Measurements from ENCODE around the gene RNF225.
"Not testable (repeated sequence)": the region's sequence is repeated elsewhere in the genome, so short reads cannot be mapped to it uniquely, and the experiment has no call there.

The RNF225 gene

GRCh38 chr19:58429745-58430144, 34.3 kb downstream of the RNF225 start:
- no peak overlapping the region for H3K4me3 ChIP-seq (ENCODE audit: control insufficient read depth, low read depth, low read length)
- no peak for DNase-seq (ENCODE audit: low read depth)
- TF ChIP-seq, protein P1, sequence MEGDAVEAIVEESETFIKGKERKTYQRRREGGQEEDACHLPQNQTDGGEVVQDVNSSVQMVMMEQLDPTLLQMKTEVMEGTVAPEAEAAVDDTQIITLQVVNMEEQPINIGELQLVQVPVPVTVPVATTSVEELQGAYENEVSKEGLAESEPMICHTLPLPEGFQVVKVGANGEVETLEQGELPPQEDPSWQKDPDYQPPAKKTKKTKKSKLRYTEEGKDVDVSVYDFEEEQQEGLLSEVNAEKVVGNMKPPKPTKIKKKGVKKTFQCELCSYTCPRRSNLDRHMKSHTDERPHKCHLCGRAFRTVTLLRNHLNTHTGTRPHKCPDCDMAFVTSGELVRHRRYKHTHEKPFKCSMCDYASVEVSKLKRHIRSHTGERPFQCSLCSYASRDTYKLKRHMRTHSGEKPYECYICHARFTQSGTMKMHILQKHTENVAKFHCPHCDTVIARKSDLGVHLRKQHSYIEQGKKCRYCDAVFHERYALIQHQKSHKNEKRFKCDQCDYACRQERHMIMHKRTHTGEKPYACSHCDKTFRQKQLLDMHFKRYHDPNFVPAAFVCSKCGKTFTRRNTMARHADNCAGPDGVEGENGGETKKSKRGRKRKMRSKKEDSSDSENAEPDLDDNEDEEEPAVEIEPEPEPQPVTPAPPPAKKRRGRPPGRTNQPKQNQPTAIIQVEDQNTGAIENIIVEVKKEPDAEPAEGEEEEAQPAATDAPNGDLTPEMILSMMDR (conservative IDR thresholded peaks at IDR 0.05; ENCODE audit: control insufficient read depth, insufficient read depth, low read depth, low read length), result no peak

GRCh38 chr19:58434217-58434616, 38.8 kb downstream of the RNF225 start:
- TF ChIP-seq, protein P1 (conservative IDR thresholded peaks at IDR 0.05; ENCODE audit: control insufficient read depth, insufficient read depth, low read depth, low read length), result no peak
- peak; percentile 41 for DNase-seq (ENCODE audit: low read depth)
- no peak overlapping the region for H3K4me3 ChIP-seq (ENCODE audit: control insufficient read depth, low read depth, low read length)

- TF ChIP-seq, protein P1 (conservative IDR thresholded peaks at IDR 0.05; ENCODE audit: control insufficient read depth, insufficient read depth, low read depth, low read length), result no peak
- peak; percentile 100 for DNase-seq (ENCODE audit: low read depth)
- H3K4me3 ChIP-seq (ENCODE audit: control insufficient read depth, low read depth, low read length), result peak within 1 kb of the TSS; percentile 80
Measured at GRCh38 chr19:58439576-58440554, 44.4 kb downstream of the RNF225 start, which contains the start of gene ZNF132. Gene ZNF132 (minus strand): TSS chr19:58440153. CDS start chr19:58439821, 332 bp downstream.

DNA sequence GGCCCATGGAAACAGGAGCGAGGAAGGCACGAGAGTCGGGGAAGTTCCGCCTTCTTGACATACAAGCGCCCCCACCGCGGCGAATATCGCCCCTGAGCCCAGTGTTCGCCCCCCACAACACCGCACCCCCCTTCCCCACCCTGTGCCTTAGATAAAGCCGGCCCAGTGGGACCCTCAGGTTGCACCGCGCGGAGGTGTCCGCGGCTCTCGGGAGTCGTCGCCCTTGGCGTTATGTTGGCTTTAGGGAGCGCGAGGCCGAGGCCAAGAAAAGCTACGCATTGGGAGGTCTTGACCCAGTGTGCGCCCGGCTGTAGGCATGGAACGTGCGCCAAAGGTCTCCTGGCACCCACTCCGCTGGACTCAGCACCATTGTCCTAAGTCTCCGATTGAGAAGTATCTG, 45.1 kb downstream of the RNF225 start:
- H3K4me3 ChIP-seq (ENCODE audit: control insufficient read depth, low read depth, low read length), result peak overlapping the region; percentile 80
- no peak for DNase-seq (ENCODE audit: low read depth)
- TF ChIP-seq, protein P1 (conservative IDR thresholded peaks at IDR 0.05; ENCODE audit: control insufficient read depth, insufficient read depth, low read depth, low read length), result no peak

- DNase-seq (ENCODE audit: low read depth); H3K4me3 ChIP-seq (ENCODE audit: control insufficient read depth, low read depth, low read length): not testable (repeated sequence)
Measured at GRCh38 chr19:58442986-58443385, 47.5 kb downstream of the RNF225 start.
